Gastrocnemius medialis (tissue), 4 donors: ENCODE results near the gene SH2D1B. TPM values are rescaled to one million over a fixed set of nuclear protein-coding genes. Genes with fewer than 3 reads are reported as not detected.

ENCODE experiments used
- ATAC-seq, 2 donors: fragments of 150-250 bp; one replicate each; pipeline ENCODE4 v1.9.1; 2016
- DNase-seq, 2 donors: peaks; one replicate each; pipeline ENCODE4 v3.0.0-alpha.2; 2019
- H3K27ac ChIP-seq, 4 donors: fragments of 200-600 bp; sonication (generic); 1 replicate in 1 of 4; 2 replicates in 3 of 4; pipeline ENCODE4 v1.5.1; 2016 to 2018; ENCODE audit warnings: mild to moderate bottlenecking in 2 of 4, moderate library complexity in 1 of 4
- H3K27me3 ChIP-seq, 3 donors: fragments of 200-600 bp; sonication (generic) in 2 of 3; 1 replicate in 1 of 3; 2 replicates in 2 of 3; pipeline versions ENCODE4 v1.5.1 to v1.6.0; 2016 to 2019; ENCODE audit warnings: mild to moderate bottlenecking in 1 of 3, moderate library complexity in 1 of 3
- H3K36me3 ChIP-seq, 2 donors: fragments of 200-600 bp; sonication (generic) in 1 of 2; one replicate each; pipeline ENCODE4 v1.5.1; 2017 to 2018
- H3K4me1 ChIP-seq, 2 donors: fragments of 200-600 bp; sonication (generic) in 1 of 2; one replicate each; pipeline ENCODE4 v1.5.1; 2016 to 2017; ENCODE audit warnings: mild to moderate bottlenecking in 2 of 2
- H3K4me3 ChIP-seq, 4 donors: fragments of 200-600 bp; sonication (generic) in 3 of 4; 1 replicate in 1 of 4; 2 replicates in 3 of 4; pipeline ENCODE4 v1.5.1; 2016 to 2019; ENCODE audit warnings: mild to moderate bottlenecking in 2 of 4
- H3K9me3 ChIP-seq, 3 donors: fragments of 200-600 bp; sonication (generic) in 2 of 3; 1 replicate in 1 of 3; 2 replicates in 2 of 3; pipeline ENCODE4 v1.5.1; 2016 to 2019
- CTCF ChIP-seq, 5 experiments: fragments of 450-650 bp in 3 of 5; fragments of 200-600 bp in 2 of 5; sonication (generic) in 2 of 5; IDR thresholded peaks in 4 of 5; conservative IDR thresholded peaks in 1 of 5; 1 replicate in 4 of 5; 2 replicates in 1 of 5; pipeline ENCODE4 v1.5.1; 2016 to 2019; ENCODE audit warnings: antibody characterized with exemption in 5 of 5, mild to moderate bottlenecking in 3 of 5, moderate library complexity in 3 of 5
- POLR2A ChIP-seq, 2 donors: fragments of 450-650 bp; IDR thresholded peaks; one replicate each; pipeline ENCODE4 v1.6.1; 2017; ENCODE audit warnings: antibody characterized with exemption in 2 of 2, mild to moderate bottlenecking in 2 of 2, moderate library complexity in 2 of 2
- in situ Hi-C, 4 donors: fragments of 200-750 bp; cut with MboI; loops; one replicate each; pipeline versions ENCODE4 v1.15.0 to v1.8.0; 2017; ENCODE audit warnings: low sequenced_read_pairs in 4 of 4
- intact Hi-C: fragments of 100-400 bp; cut with DNase I; formaldehyde crosslinking; loops from one replicate; pipeline ENCODE4 v1.15.1; 2023; ENCODE audit warnings: low total_unique reads
- total RNA-seq, 4 donors: library from RNA; depleted of rRNA; stranded (reverse); fragments of >200 nt; gene quantifications; one replicate each; pipeline versions ENCODE4 v1.1.0 to v1.2.3, GENCODE V29; 2016

The SH2D1B gene
- total RNA-seq, 4 donors from 2014 or later, result 2.1 to 34.2 (median 4.1) TPM

GRCh38 chr1:162384116-162384515, 27.8 kb downstream of the SH2D1B start:
- in situ Hi-C loops, result no loop called here
- ATAC-seq (no peak), DNase-seq (no peak)
- TF ChIP-seq POLR2A (IDR thresholded peaks at IDR 0.05) (no peak), CTCF (IDR thresholded peaks at IDR 0.05 in 4 of 5, conservative IDR thresholded peaks at IDR 0.05 in 1 of 5) (no peak)
- no peak overlapping the region for H3K27ac ChIP-seq
- H3K4me1 ChIP-seq, result no peaks in the 10 kb centered on the region
- H3K9me3 ChIP-seq, result no peaks in the 10 kb centered on the region
- no peak overlapping the region for H3K4me3 ChIP-seq
- H3K36me3 ChIP-seq, result no peaks in the 10 kb centered on the region
- H3K27me3 ChIP-seq, result no peaks in the 10 kb centered on the region
- intact Hi-C loops, result no loop called here

- no peaks in the 10 kb centered on the region for H3K4me1 ChIP-seq
- TF ChIP-seq POLR2A (IDR thresholded peaks at IDR 0.05) (no peak), CTCF (IDR thresholded peaks at IDR 0.05 in 4 of 5, conservative IDR thresholded peaks at IDR 0.05 in 1 of 5) (no peak)
- no peak for ATAC-seq
- no peak for DNase-seq
- H3K27ac ChIP-seq, result no peak overlapping the region
- H3K4me3 ChIP-seq, result no peak overlapping the region
- intact Hi-C loops (no loop called here), in situ Hi-C loops (no loop called here)
- no peaks in the 10 kb centered on the region for H3K9me3 ChIP-seq
- no peaks in the 10 kb centered on the region for H3K36me3 ChIP-seq
- no peaks in the 10 kb centered on the region for H3K27me3 ChIP-seq
Measured at GRCh38 chr1:162383516-162383915, 28.4 kb downstream of the SH2D1B start.

- in situ Hi-C loops (no loop called here), intact Hi-C loops (no loop called here)
- DNase-seq, result no peak
- ATAC-seq, result no peak
- Histone ChIP-seq H3K36me3 (no peaks in the 10 kb centered on the region), H3K4me1 (no peaks in the 10 kb centered on the region), H3K27me3 (no peaks in the 10 kb centered on the region), H3K9me3 (no peaks in the 10 kb centered on the region), H3K27ac (no peak overlapping the region), H3K4me3 (no peak overlapping the region)
- TF ChIP-seq POLR2A (IDR thresholded peaks at IDR 0.05) (no peak), CTCF (IDR thresholded peaks at IDR 0.05 in 4 of 5, conservative IDR thresholded peaks at IDR 0.05 in 1 of 5) (no peak)
Measured at GRCh38 chr1:162383091-162383490, 28.8 kb downstream of the SH2D1B start.

- intact Hi-C loops, result no loop called here
- in situ Hi-C loops, result no loop called here
- DNase-seq (no peak), ATAC-seq (no peak)
- H3K27me3 ChIP-seq, result no peaks in the 10 kb centered on the region
- no peak overlapping the region for H3K4me3 ChIP-seq
- TF ChIP-seq CTCF (IDR thresholded peaks at IDR 0.05 in 4 of 5, conservative IDR thresholded peaks at IDR 0.05 in 1 of 5), result no peak
- no peak for TF ChIP-seq POLR2A (IDR thresholded peaks at IDR 0.05)
- no peak overlapping the region for H3K27ac ChIP-seq
- H3K36me3 ChIP-seq, result no peaks in the 10 kb centered on the region
- no peaks in the 10 kb centered on the region for H3K4me1 ChIP-seq
- no peaks in the 10 kb centered on the region for H3K9me3 ChIP-seq
Measured at GRCh38 chr1:162381941-162382750, 29.8 kb downstream of the SH2D1B start.
